ENCODE measurements around the gene SDR42E1.

DNA sequence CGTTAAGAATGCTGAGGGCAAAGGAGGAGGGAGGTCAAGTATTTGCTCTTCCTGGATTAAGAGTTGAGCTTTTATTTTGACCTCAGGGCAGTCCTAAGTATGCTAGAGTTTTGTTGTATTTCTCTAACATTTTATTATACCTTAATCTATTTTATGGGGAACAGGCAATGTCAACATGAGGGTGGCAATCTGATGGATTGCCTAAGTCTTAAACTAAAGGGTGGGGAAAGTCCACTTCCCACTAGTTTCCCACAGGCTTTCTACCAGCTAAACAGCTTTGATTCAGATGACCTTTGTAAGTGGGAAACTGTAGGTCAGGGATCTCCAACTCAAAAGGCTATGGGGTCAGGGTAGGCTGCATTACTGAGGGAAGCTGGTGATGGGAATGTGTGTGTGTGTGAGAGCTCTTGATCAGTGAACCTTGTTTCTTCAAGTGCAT lies 48.7 kb upstream of the SDR42E1 start:
- TF ChIP-seq EZH2phosphoT487 (IDR thresholded peaks at IDR 0.05) (no peak), EZH2 (IDR thresholded peaks at IDR 0.05) (no peak)
- TF ChIP-seq, protein P1, sequence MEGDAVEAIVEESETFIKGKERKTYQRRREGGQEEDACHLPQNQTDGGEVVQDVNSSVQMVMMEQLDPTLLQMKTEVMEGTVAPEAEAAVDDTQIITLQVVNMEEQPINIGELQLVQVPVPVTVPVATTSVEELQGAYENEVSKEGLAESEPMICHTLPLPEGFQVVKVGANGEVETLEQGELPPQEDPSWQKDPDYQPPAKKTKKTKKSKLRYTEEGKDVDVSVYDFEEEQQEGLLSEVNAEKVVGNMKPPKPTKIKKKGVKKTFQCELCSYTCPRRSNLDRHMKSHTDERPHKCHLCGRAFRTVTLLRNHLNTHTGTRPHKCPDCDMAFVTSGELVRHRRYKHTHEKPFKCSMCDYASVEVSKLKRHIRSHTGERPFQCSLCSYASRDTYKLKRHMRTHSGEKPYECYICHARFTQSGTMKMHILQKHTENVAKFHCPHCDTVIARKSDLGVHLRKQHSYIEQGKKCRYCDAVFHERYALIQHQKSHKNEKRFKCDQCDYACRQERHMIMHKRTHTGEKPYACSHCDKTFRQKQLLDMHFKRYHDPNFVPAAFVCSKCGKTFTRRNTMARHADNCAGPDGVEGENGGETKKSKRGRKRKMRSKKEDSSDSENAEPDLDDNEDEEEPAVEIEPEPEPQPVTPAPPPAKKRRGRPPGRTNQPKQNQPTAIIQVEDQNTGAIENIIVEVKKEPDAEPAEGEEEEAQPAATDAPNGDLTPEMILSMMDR (IDR thresholded peaks at IDR 0.05): no peak
